IMR-90 (cell line): ENCODE results near the gene PRR29. TPM values are rescaled to one million over a fixed set of nuclear protein-coding genes. Genes with fewer than 3 reads are reported as not detected.

ENCODE experiments used
- ATAC-seq: fragments of 200-7000 bp; cut with Tn5 transposase; 2 replicates; pipeline ENCODE4 v1.9.1; 2020; ENCODE audit warnings: low read depth, mild to moderate bottlenecking, moderate library complexity
- BruUV-seq: library from RNA; stranded (reverse); fragments of 400-500 nt; replicated peaks from 2 replicates; lab custom pipeline; 2021; lab: Mats Ljungman, UMichigan
- CTCF ChIA-PET: fragments of 300-600 bp; formaldehyde crosslinking; extraction: SDS; loops from one replicate; lab custom pipeline; 2021; ENCODE audit warnings: antibody characterized with exemption; lab: Yijun Ruan, JAX
- POLR2A ChIA-PET: fragments of 300-600 bp; sonication (Branson Sonifier 250); formaldehyde crosslinking; loops from one replicate; lab custom pipeline; 2022; ENCODE audit warnings: antibody characterized with exemption; ENCODE audit not compliant: unreplicated experiment; lab: Charles Lee
- DNase-seq: peaks from one replicate; pipeline ENCODE4 v3.0.0; 2013
- H2AFZ ChIP-seq: replicated peaks from 2 replicates; pipeline ENCODE3; 2013; ENCODE audit warnings: low read length, mild to moderate bottlenecking; ENCODE audit not compliant: poor library complexity
- H2AK5ac ChIP-seq: 2 replicates; pipeline ENCODE4 v1.6.1; 2013; ENCODE audit warnings: low read depth, low read length, inconsistent platforms
- H2AK9ac ChIP-seq: replicated peaks from 2 replicates; pipeline ENCODE3; 2013; ENCODE audit warnings: mild to moderate bottlenecking, low read depth, low read length, moderate library complexity; ENCODE audit not compliant: poor library complexity
- H2BK120ac ChIP-seq: 2 replicates; pipeline ENCODE4 v1.6.1; 2013; ENCODE audit warnings: low read depth, low read length, inconsistent platforms
- H2BK15ac ChIP-seq: 3 replicates; pipeline ENCODE4 v1.6.1; 2013; ENCODE audit warnings: low read depth, low read length, inconsistent platforms
- H2BK20ac ChIP-seq: 2 replicates; pipeline ENCODE4 v1.6.1; 2013; ENCODE audit warnings: low read depth, mild to moderate bottlenecking, inconsistent platforms, low read length, moderate library complexity
- H2BK5ac ChIP-seq: 2 replicates; pipeline ENCODE4 v1.6.1; 2013; ENCODE audit warnings: mild to moderate bottlenecking, low read depth, low read length, inconsistent platforms; ENCODE audit not compliant: poor library complexity, severe bottlenecking
- H3K14ac ChIP-seq: replicated peaks from 2 replicates; pipeline ENCODE4 v1.6.1; 2013; ENCODE audit warnings: low read depth, low read length, inconsistent platforms
- H3K18ac ChIP-seq: 2 replicates; pipeline ENCODE4 v1.6.1; 2013; ENCODE audit warnings: low read depth, low read length, control low read depth
- H3K23ac ChIP-seq: 2 replicates; pipeline ENCODE4 v1.6.1; 2013; ENCODE audit warnings: low read depth, low read length, inconsistent platforms
- H3K27ac ChIP-seq: 2 replicates; pipeline ENCODE4 v1.5.1; 2013; ENCODE audit warnings: mild to moderate bottlenecking, control low read depth, low read length; ENCODE audit not compliant: insufficient read depth
- H3K27me3 ChIP-seq: 2 replicates; pipeline ENCODE4 v1.6.1; 2013; ENCODE audit warnings: low read length; ENCODE audit not compliant: control insufficient read depth, insufficient read depth
- H3K36me3 ChIP-seq: 2 replicates; pipeline ENCODE4 v1.6.1; 2013; ENCODE audit warnings: low read length, mixed read lengths; ENCODE audit not compliant: control insufficient read depth, insufficient read depth
- H3K4ac ChIP-seq: 2 replicates; pipeline ENCODE4 v1.6.1; 2013; ENCODE audit warnings: low read depth, low read length, inconsistent platforms
- H3K4me1 ChIP-seq: 2 replicates; pipeline ENCODE4 v1.6.1; 2013; ENCODE audit warnings: low read length, mixed read lengths; ENCODE audit not compliant: control insufficient read depth, insufficient read depth
- H3K4me2 ChIP-seq: 2 replicates; pipeline ENCODE4 v1.6.1; 2013; ENCODE audit warnings: low read depth, mild to moderate bottlenecking, control low read depth, low read length, moderate library complexity
- H3K4me3 ChIP-seq: 2 replicates; pipeline ENCODE4 v1.5.1; 2013; ENCODE audit warnings: low read depth, mild to moderate bottlenecking, control low read depth, low read length, moderate library complexity; ENCODE audit not compliant: insufficient read depth
- H3K56ac ChIP-seq: 2 replicates; pipeline ENCODE4 v1.6.1; 2013; ENCODE audit warnings: low read length, inconsistent platforms; ENCODE audit not compliant: insufficient read depth; ENCODE audit errors: extremely low read depth
- H3K79me1 ChIP-seq, 2 experiments: 2 replicates each; pipeline ENCODE4 v1.6.1; 2013; ENCODE audit warnings: low read length in 2 of 2, inconsistent platforms in 1 of 2, low read depth in 1 of 2
- H3K9ac ChIP-seq: 2 replicates; pipeline ENCODE4 v1.6.1; 2013; ENCODE audit warnings: low read depth, low read length, control low read depth
- H3K9me1 ChIP-seq: 2 replicates; pipeline ENCODE4 v1.6.1; 2013; ENCODE audit warnings: low read length, inconsistent platforms; ENCODE audit not compliant: insufficient read depth
- H3K9me3 ChIP-seq: 2 replicates; pipeline ENCODE4 v1.6.1; 2013; ENCODE audit warnings: low read length; ENCODE audit not compliant: control insufficient read depth, insufficient read depth
- H4K20me1 ChIP-seq: 2 replicates; pipeline ENCODE4 v1.6.1; 2013; ENCODE audit warnings: low read length, inconsistent platforms; ENCODE audit not compliant: insufficient read depth
- H4K5ac ChIP-seq: 2 replicates; pipeline ENCODE4 v1.6.1; 2013; ENCODE audit warnings: mild to moderate bottlenecking, low read depth, low read length, control low read depth
- H4K8ac ChIP-seq, 2 experiments: 2 replicates each; pipeline ENCODE4 v1.6.1; 2013; ENCODE audit warnings: low read depth in 2 of 2, low read length in 2 of 2, control low read depth in 1 of 2, inconsistent platforms in 1 of 2
- H4K91ac ChIP-seq: 2 replicates; pipeline ENCODE4 v1.6.1; 2013; ENCODE audit warnings: low read depth, low read length, inconsistent platforms; ENCODE audit not compliant: insufficient read depth
- CTCF ChIP-seq: conservative IDR thresholded peaks from 2 replicates; pipeline ENCODE4 v1.5.1; 2012; ENCODE audit warnings: mild to moderate bottlenecking, low read depth, low read length, improper control_type of control experiment
- MAFK ChIP-seq: IDR thresholded peaks from 2 replicates; pipeline ENCODE4 v1.6.1; 2012; ENCODE audit warnings: low read depth, low read length, improper control_type of control experiment
- MAZ ChIP-seq: IDR thresholded peaks from 2 replicates; pipeline ENCODE4 v1.6.1; 2012; ENCODE audit warnings: low read depth, mild to moderate bottlenecking, low read length, improper control_type of control experiment, moderate library complexity, borderline replicate concordance
- MXI1 ChIP-seq: IDR thresholded peaks from 2 replicates; pipeline ENCODE4 v1.6.1; 2012; ENCODE audit warnings: low read depth, mild to moderate bottlenecking, low read length, moderate library complexity, borderline replicate concordance
- POLR2A ChIP-seq: IDR thresholded peaks from 2 replicates; pipeline ENCODE4 v1.6.1; 2012; ENCODE audit warnings: mild to moderate bottlenecking, low read depth, low read length
- RCOR1 ChIP-seq: IDR thresholded peaks from 2 replicates; pipeline ENCODE4 v1.6.1; 2012; ENCODE audit warnings: mild to moderate bottlenecking, low read length, improper control_type of control experiment; ENCODE audit not compliant: insufficient replicate concordance
- RFX5 ChIP-seq: IDR thresholded peaks from 2 replicates; pipeline ENCODE4 v1.8.0; 2012; ENCODE audit warnings: low read depth, mild to moderate bottlenecking, low read length, moderate library complexity
- USF2 ChIP-seq: fragments of 150-350 bp; IDR thresholded peaks from 2 replicates; pipeline ENCODE4 v1.6.1; 2017; ENCODE audit warnings: mild to moderate bottlenecking, antibody characterized with exemption, low read length, low read depth
- WGBS, 2 experiments: methylation state at CpG; one replicate each; pipeline versions ENCODE4 v1.1.5 to v1.1.7; 2013; ENCODE audit warnings: missing lambda C conversion rate in 2 of 2; ENCODE audit not compliant: insufficient read length in 1 of 2; ENCODE audit errors: extremely low coverage in 2 of 2; 5-methylcytosine and 5-hydroxymethylcytosine counted together
- dilution Hi-C: fragments of 300-500 bp; cut with HindIII; formaldehyde crosslinking; loops from one replicate; pipeline ENCODE4 v1.14.3; 2018; ENCODE audit warnings: low sequenced_read_pairs; ENCODE audit not compliant: unreplicated experiment
- in situ Hi-C: fragments of 300-500 bp; cut with MboI; formaldehyde crosslinking; loops from 3 replicates; pipeline ENCODE4 v1.14.3; 2019; ENCODE audit warnings: low sequenced_read_pairs, inconsistent platforms, mixed read lengths
- intact Hi-C: fragments of 100-400 bp; cut with micrococcal nuclease; formaldehyde crosslinking; loops from 2 replicates; pipeline ENCODE4 v1.10.0; 2022
- polyA plus RNA-seq, 3 experiments: library from polyadenylated mRNA; depleted of rRNA; stranded (reverse); fragments of >200 nt; gene quantifications; 2 replicates each; pipeline ENCODE4 v1.2.3, GENCODE V29; 2012; ENCODE audit warnings: low replicate concordance in 1 of 3
- total RNA-seq: library from RNA; depleted of rRNA; stranded (reverse); fragments of >200 nt; gene quantifications from 2 replicates; pipeline ENCODE4 v1.2.3, GENCODE V29; 2012

The PRR29 gene
- total and polyA plus RNA-seq, 2 of the 4 experiments (the other 2 are of a cell fraction) = under 0.01 to 0.17 TPM

GRCh38 chr17:64001091-64001579, 3.0 kb downstream of the PRR29 start:
- no TSS peak for BruUV-seq
- Histone ChIP-seq H3K27ac (no peak overlapping the region), H2AK5ac (no peak overlapping the region), H3K9me1 (peaks cover 9% of the 10 kb centered on the region), H4K20me1 (no peaks in the 10 kb centered on the region), H3K23ac (no peak overlapping the region), H3K4ac (no peak overlapping the region), H2BK5ac (no peak overlapping the region), H2AK9ac (no peak overlapping the region), H3K4me1 (no peaks in the 10 kb centered on the region; the same call in 1 of the 2 replicates), H2BK120ac (no peak overlapping the region), H3K18ac (no peak overlapping the region), H4K8ac (no peak overlapping the region), H3K9me3 (no peaks in the 10 kb centered on the region), H3K9ac (no peak overlapping the region), H3K56ac (no peak overlapping the region), H3K4me2 (no peak overlapping the region), H3K27me3 (peaks cover 40% of the 10 kb centered on the region), H3K4me3 (no peak overlapping the region), H4K91ac (no peak overlapping the region), H2BK20ac (no peak overlapping the region), H2BK15ac (no peak overlapping the region), H3K36me3 (no peaks in the 10 kb centered on the region), H2AFZ (no peak overlapping the region), H3K79me1 (no peaks in the 10 kb centered on the region), H3K14ac (no peak overlapping the region), H4K5ac (no peak overlapping the region)
- CTCF ChIA-PET = no interaction called here
- no peak for TF ChIP-seq RFX5
- TF ChIP-seq RCOR1 = no peak
- no peak for TF ChIP-seq MXI1
- TF ChIP-seq CTCF = no peak
- TF ChIP-seq USF2 = no peak
- TF ChIP-seq MAZ = no peak
- TF ChIP-seq MAFK = no peak
- TF ChIP-seq POLR2A = no peak
- no peak for ATAC-seq
- dilution Hi-C loops = no loop called here
- no peak for DNase-seq
- intact Hi-C loops = no loop called here
- WGBS, 2 experiments = no CpG with 5 or more reads among the region's 7 CpGs
- in situ Hi-C loops = no loop called here
- POLR2A ChIA-PET = no interaction called here
